ENCODE data around the gene XG.

Gene XG

GRCh38 chrX:2840961-2841360 lies 89.1 kb downstream of the XG start:
- TF ChIP-seq FOXP2 (optimal IDR thresholded peaks at IDR 0.05; ENCODE audit: borderline replicate concordance, extremely low read depth, extremely low read length, insufficient read depth) (no peak), TAF1 (IDR thresholded peaks at IDR 0.05; ENCODE audit: borderline replicate concordance, insufficient read depth, low read length) (no peak), SIN3A (IDR thresholded peaks at IDR 0.05; ENCODE audit: borderline replicate concordance, insufficient read depth, low read length) (no peak), POLR2AphosphoS5 (IDR thresholded peaks at IDR 0.05; ENCODE audit: low read depth, low read length) (no peak), REST (IDR thresholded peaks at IDR 0.05; ENCODE audit: insufficient read depth in 1 of 2, low read depth in 2 of 2, low read length in 2 of 2) (no peak)

- TF ChIP-seq REST (IDR thresholded peaks at IDR 0.05; ENCODE audit: insufficient read depth in 1 of 2, low read depth in 2 of 2, low read length in 2 of 2) (no peak), POLR2AphosphoS5 (IDR thresholded peaks at IDR 0.05; ENCODE audit: low read depth, low read length) (no peak), FOXP2 (optimal IDR thresholded peaks at IDR 0.05; ENCODE audit: borderline replicate concordance, extremely low read depth, extremely low read length, insufficient read depth) (no peak), SIN3A (IDR thresholded peaks at IDR 0.05; ENCODE audit: borderline replicate concordance, insufficient read depth, low read length) (no peak), TAF1 (IDR thresholded peaks at IDR 0.05; ENCODE audit: borderline replicate concordance, insufficient read depth, low read length) (no peak)
Observed at GRCh38 chrX:2841537-2841936, 89.7 kb downstream of the XG start.

GRCh38 chrX:2846992-2847391 lies 95.2 kb downstream of the XG start:
- TF ChIP-seq TAF1 (IDR thresholded peaks at IDR 0.05; ENCODE audit: borderline replicate concordance, insufficient read depth, low read length) (no peak), POLR2AphosphoS5 (IDR thresholded peaks at IDR 0.05; ENCODE audit: low read depth, low read length) (no peak), SIN3A (IDR thresholded peaks at IDR 0.05; ENCODE audit: borderline replicate concordance, insufficient read depth, low read length) (no peak), REST (IDR thresholded peaks at IDR 0.05; ENCODE audit: insufficient read depth in 1 of 2, low read depth in 2 of 2, low read length in 2 of 2) (no peak), FOXP2 (optimal IDR thresholded peaks at IDR 0.05; ENCODE audit: borderline replicate concordance, extremely low read depth, extremely low read length, insufficient read depth) (no peak)

GRCh38 chrX:2848871-2849301 lies 97.0 kb downstream of the XG start:
- TF ChIP-seq FOXP2 (optimal IDR thresholded peaks at IDR 0.05; ENCODE audit: borderline replicate concordance, extremely low read depth, extremely low read length, insufficient read depth): no peak
- TF ChIP-seq SIN3A (IDR thresholded peaks at IDR 0.05; ENCODE audit: borderline replicate concordance, insufficient read depth, low read length): no peak
- TF ChIP-seq TAF1 (IDR thresholded peaks at IDR 0.05; ENCODE audit: borderline replicate concordance, insufficient read depth, low read length): no peak
- TF ChIP-seq POLR2AphosphoS5 (IDR thresholded peaks at IDR 0.05; ENCODE audit: low read depth, low read length): no peak
- no peak for TF ChIP-seq REST (IDR thresholded peaks at IDR 0.05; ENCODE audit: insufficient read depth in 1 of 2, low read depth in 2 of 2, low read length in 2 of 2)

- TF ChIP-seq TAF1 (IDR thresholded peaks at IDR 0.05; ENCODE audit: borderline replicate concordance, insufficient read depth, low read length) (no peak), FOXP2 (optimal IDR thresholded peaks at IDR 0.05; ENCODE audit: borderline replicate concordance, extremely low read depth, extremely low read length, insufficient read depth) (no peak), SIN3A (IDR thresholded peaks at IDR 0.05; ENCODE audit: borderline replicate concordance, insufficient read depth, low read length) (no peak), REST (IDR thresholded peaks at IDR 0.05; ENCODE audit: insufficient read depth in 1 of 2, low read depth in 2 of 2, low read length in 2 of 2) (no peak), POLR2AphosphoS5 (IDR thresholded peaks at IDR 0.05; ENCODE audit: low read depth, low read length) (no peak)
Observed at GRCh38 chrX:2854918-2855317, 103.1 kb downstream of the XG start.
